Measurements from ENCODE around the gene TFAP2E. TPM values are rescaled to one million over a fixed set of nuclear protein-coding genes. Genes with fewer than 3 reads are reported as not detected.
A peak's percentile ranks its signal among the peaks of the same experiment; 100 is the strongest.

TFAP2E gene
- total RNA-seq, 2 donors from 2014 or later: 0.67 to 1.1 TPM

GRCh38 chr1:35570589-35571137 lies 2.5 kb upstream of the TFAP2E start:
- Histone ChIP-seq H3K4me1 (peaks cover 7% of the 10 kb centered on the region), H3K9me3 (no peaks in the 10 kb centered on the region), H3K27ac (no peak overlapping the region), H3K36me3 (no peaks in the 10 kb centered on the region), H3K4me3 (no peak overlapping the region), H3K9ac (ENCODE audit: low read depth in 2 of 2, low read length in 2 of 2) (no peak overlapping the region), H3K27me3 (peaks cover 28% of the 10 kb centered on the region)
- TF ChIP-seq CTCF (IDR thresholded peaks at IDR 0.05): no peak
- no peak for DNase-seq
- intact Hi-C loops (cut with DNase I): no loop called here

DNA sequence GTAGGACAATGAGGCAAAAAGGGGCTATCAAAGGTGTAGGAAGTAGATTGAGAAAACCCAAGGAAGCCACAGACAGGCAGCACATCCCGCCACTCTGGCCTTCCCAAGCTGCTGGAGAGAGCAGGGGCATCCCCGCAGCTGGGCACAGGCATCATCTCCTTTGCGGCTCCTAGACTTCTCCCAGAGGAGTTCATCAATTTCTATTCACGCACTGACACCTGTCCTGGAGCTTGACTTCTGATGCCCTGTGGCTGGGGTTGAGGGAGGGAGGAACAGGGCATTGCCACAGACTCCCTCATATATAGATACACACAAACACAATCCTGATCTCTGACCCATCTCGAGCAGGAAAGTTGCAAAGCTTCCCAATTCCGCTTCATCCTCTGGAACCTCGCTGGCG lies 1.9 kb upstream of the TFAP2E start:
- H3K36me3 ChIP-seq: no peaks in the 10 kb centered on the region
- no peak overlapping the region for H3K27ac ChIP-seq
- intact Hi-C loops (cut with DNase I): no loop called here
- H3K4me3 ChIP-seq: no peak overlapping the region
- DNase-seq: no peak
- H3K4me1 ChIP-seq: peaks cover 7% of the 10 kb centered on the region
- peaks cover 28% of the 10 kb centered on the region for H3K27me3 ChIP-seq
- H3K9me3 ChIP-seq: no peaks in the 10 kb centered on the region
- TF ChIP-seq CTCF (IDR thresholded peaks at IDR 0.05): no peak
- no peak overlapping the region for H3K9ac ChIP-seq (ENCODE audit: low read depth in 2 of 2, low read length in 2 of 2)

DNA sequence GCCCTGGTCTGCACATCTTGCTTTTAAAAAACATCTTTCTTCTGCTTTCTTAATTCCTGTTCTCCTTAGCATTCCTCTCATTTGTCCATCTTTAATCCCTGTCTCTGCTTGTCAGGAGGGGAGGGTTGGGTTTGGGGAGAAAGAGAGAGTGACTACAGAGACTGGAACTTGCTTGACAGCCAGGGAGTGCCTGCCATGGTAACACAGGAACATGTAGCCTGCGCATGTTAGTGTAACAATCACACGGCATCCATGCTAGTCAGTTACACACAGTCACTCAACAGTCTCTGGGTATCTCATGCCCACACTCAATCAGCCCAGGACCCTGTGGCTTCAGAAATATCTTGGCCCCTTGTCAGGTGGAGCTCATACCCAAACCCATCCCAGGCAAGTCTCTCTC lies 818 bp upstream of the TFAP2E start:
- Histone ChIP-seq H3K9ac (ENCODE audit: low read depth in 2 of 2, low read length in 2 of 2) (no peak overlapping the region), H3K27me3 (peaks cover 28% of the 10 kb centered on the region), H3K4me1 (peaks cover 10% of the 10 kb centered on the region), H3K36me3 (no peaks in the 10 kb centered on the region), H3K4me3 (no peak overlapping the region), H3K9me3 (no peaks in the 10 kb centered on the region), H3K27ac (no peak overlapping the region)
- TF ChIP-seq CTCF (IDR thresholded peaks at IDR 0.05): no peak
- DNase-seq: no peak
- intact Hi-C loops (cut with DNase I): no loop called here

DNA sequence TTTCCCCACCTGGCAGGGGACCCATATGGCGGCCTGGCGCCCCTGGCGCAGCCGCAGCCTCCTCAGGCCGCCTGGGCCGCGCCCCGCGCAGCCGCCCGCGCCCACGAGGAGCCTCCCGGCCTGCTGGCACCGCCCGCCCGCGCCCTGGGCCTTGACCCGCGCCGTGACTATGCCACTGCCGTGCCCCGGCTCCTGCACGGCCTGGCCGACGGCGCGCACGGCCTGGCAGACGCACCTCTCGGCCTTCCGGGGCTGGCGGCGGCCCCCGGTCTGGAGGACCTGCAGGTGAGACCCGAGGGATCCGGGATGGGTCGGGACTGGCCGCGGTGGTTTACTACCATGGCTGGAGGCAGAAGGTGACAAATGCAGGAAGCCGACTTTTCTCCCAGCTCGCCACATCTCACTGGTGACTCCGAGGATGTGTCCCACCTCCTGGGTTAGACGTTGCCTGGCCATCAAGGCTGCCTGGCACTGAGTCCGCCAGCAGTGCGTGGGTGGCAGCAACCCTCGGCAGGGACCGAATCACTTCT lies 1.1 kb downstream of the TFAP2E start:
- no peak for DNase-seq
- Histone ChIP-seq H3K9me3 (no peaks in the 10 kb centered on the region), H3K9ac (ENCODE audit: low read depth in 2 of 2, low read length in 2 of 2) (no peak overlapping the region), H3K36me3 (no peaks in the 10 kb centered on the region), H3K4me3 (peak overlapping the region; percentile 50), H3K4me1 (peaks cover 14% of the 10 kb centered on the region), H3K27ac (no peak overlapping the region), H3K27me3 (peaks cover 28% of the 10 kb centered on the region)
- intact Hi-C loops (cut with DNase I): no loop called here
- no peak for TF ChIP-seq CTCF (IDR thresholded peaks at IDR 0.05)

DNA sequence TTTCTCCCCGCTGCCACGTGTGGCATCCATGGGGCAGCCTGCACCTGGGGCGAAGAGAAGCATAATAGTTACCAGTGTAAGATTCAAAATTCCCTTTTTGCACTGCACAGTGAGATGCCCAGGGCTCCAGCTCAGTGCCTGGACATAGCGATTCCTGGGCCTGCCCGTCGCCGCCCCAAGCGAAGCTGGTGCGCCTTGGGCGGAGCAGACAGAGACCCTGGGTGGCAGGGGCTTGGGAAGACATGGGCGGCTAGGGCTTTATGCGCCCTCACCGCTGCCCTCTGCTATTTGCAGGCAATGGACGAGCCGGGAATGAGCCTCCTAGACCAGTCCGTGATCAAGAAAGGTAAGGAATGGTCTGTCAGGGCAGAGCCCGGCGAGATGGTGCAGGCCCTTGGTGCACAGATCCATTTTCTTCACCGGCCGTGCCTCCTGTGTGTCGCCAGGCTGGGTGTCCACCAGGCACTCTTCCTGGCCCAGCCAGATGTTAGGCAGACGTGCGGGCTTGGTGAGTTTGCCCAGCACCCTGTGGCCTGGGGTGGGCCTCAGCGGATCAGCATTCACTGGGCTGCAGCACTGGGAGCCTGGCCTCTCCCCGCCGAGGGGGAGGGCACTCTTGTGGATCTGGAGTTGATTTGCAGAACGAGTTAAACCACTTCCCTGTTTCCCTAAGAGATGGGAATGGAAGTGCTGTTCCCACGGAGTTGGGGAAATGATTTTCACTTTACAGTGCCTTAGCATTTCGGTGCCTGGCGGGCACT lies 1.7 kb downstream of the TFAP2E start:
- no peak overlapping the region for H3K9ac ChIP-seq (ENCODE audit: low read depth in 2 of 2, low read length in 2 of 2)
- no peaks in the 10 kb centered on the region for H3K36me3 ChIP-seq
- H3K4me3 ChIP-seq: no peak overlapping the region
- no peaks in the 10 kb centered on the region for H3K9me3 ChIP-seq
- no peak for TF ChIP-seq CTCF (IDR thresholded peaks at IDR 0.05)
- intact Hi-C loops (cut with DNase I): no loop called here
- H3K27ac ChIP-seq: no peak overlapping the region
- no peak for DNase-seq
- peaks cover 14% of the 10 kb centered on the region for H3K4me1 ChIP-seq
- peaks cover 28% of the 10 kb centered on the region for H3K27me3 ChIP-seq
